ENCODE data around the gene CNOT3.

DNA sequence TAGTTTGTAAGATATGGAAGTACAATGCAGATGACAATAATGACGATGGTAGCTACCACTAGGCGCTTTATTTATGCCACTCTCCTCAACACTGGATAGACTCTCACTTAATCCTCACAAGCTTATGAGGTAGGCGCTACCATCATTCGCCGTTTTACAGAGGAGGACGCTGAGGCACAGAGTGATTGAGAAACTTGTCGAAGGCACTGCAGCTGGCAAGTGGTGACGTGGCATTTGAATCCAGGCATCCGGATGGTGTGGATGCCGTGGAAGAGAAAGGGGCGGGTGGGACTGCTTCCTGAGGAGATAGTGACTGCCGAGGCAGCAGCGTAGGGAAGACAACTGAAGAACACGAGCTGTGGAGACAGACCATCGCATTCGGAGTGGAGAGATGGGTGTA lies 61.8 kb downstream of the CNOT3 start:
- TF ChIP-seq, protein P1, sequence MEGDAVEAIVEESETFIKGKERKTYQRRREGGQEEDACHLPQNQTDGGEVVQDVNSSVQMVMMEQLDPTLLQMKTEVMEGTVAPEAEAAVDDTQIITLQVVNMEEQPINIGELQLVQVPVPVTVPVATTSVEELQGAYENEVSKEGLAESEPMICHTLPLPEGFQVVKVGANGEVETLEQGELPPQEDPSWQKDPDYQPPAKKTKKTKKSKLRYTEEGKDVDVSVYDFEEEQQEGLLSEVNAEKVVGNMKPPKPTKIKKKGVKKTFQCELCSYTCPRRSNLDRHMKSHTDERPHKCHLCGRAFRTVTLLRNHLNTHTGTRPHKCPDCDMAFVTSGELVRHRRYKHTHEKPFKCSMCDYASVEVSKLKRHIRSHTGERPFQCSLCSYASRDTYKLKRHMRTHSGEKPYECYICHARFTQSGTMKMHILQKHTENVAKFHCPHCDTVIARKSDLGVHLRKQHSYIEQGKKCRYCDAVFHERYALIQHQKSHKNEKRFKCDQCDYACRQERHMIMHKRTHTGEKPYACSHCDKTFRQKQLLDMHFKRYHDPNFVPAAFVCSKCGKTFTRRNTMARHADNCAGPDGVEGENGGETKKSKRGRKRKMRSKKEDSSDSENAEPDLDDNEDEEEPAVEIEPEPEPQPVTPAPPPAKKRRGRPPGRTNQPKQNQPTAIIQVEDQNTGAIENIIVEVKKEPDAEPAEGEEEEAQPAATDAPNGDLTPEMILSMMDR (conservative IDR thresholded peaks at IDR 0.05; ENCODE audit: low read depth in 2 of 2), result no peak
- no peak for TF ChIP-seq CREB1 (CRISPR knock-in tag; IDR thresholded peaks at IDR 0.05; ENCODE audit: low read depth)
- no peak for TF ChIP-seq EZH2phosphoT487 (IDR thresholded peaks at IDR 0.05; ENCODE audit: unreplicated experiment)
